Measurements from ENCODE around the gene MLPH.

MLPH gene

GRCh38 chr2:237515621-237516275 lies 28.7 kb downstream of the MLPH start:
- DNase-seq, result no peak

- no peak for DNase-seq
These were observed 30.1 kb downstream of the MLPH start for GRCh38 chr2:237517163-237517562.

GRCh38 chr2:237517990-237518389 lies 30.9 kb downstream of the MLPH start:
- DNase-seq, result no peak

GRCh38 chr2:237519506-237520245 lies 32.6 kb downstream of the MLPH start:
- no peak for DNase-seq

GRCh38 chr2:237520290-237520689 lies 33.2 kb downstream of the MLPH start:
- DNase-seq, result no peak

GRCh38 chr2:237524631-237525030 lies 37.6 kb downstream of the MLPH start:
- no peak for DNase-seq

- DNase-seq, result no peak
These were observed 38.6 kb downstream of the MLPH start for GRCh38 chr2:237525559-237526157.

GRCh38 chr2:237527233-237527632 lies 40.2 kb downstream of the MLPH start:
- no peak for DNase-seq

GRCh38 chr2:237527766-237528165 lies 40.7 kb downstream of the MLPH start:
- DNase-seq, result no peak

GRCh38 chr2:237529452-237530402 lies 42.7 kb downstream of the MLPH start:
- DNase-seq, result peak in 4 of 56 donors; percentile 3 to 48 (median 14)

- no peak for DNase-seq
These were observed 43.7 kb downstream of the MLPH start for GRCh38 chr2:237530472-237531433.

- DNase-seq, result no peak
These were observed 45.1 kb downstream of the MLPH start for GRCh38 chr2:237532160-237532559.

GRCh38 chr2:237533668-237534161 lies 46.7 kb downstream of the MLPH start:
- no peak for DNase-seq

- DNase-seq, result no peak
These were observed 47.3 kb downstream of the MLPH start for GRCh38 chr2:237534380-237534779.

GRCh38 chr2:237535385-237536082 lies 48.5 kb downstream of the MLPH start:
- no peak for DNase-seq

- DNase-seq, result no peak
These were observed 49.0 kb downstream of the MLPH start for GRCh38 chr2:237536083-237536415.

GRCh38 chr2:237536617-237537016 lies 49.6 kb downstream of the MLPH start:
- no peak for DNase-seq

GRCh38 chr2:237538001-237538720 lies 51.1 kb downstream of the MLPH start:
- no peak for DNase-seq

GRCh38 chr2:237538901-237539300 lies 51.9 kb downstream of the MLPH start:
- no peak for DNase-seq

All from amygdala (tissue), 56 donors.